ENCODE results near the gene EIF2S1. TPM values are rescaled to one million over a fixed set of nuclear protein-coding genes. Genes with fewer than 3 reads are reported as not detected.

EIF2S1 gene
- polyA plus RNA-seq, 2 of the 4 experiments (the other 2 are of a cell fraction), result 385 to 393 TPM

DNA sequence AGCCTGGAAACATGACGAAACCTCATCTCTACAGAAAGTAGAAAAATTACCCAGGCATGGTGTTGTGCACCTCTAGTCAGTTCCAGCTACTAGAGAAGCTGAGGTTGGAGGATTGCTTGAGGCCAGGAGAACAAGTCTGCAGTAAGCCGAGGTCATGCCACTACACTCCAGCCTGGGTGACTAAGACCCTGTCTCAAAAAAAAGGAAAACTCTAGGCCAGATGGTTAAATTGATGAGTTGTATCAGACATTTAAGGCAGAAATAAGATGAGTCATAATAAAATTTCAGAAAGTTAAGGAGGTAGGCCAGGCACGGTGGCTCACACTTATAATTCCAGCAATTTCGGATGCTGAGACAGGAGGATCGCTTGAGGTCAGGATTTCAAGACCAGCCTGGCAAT is 10.7 kb downstream of the EIF2S1 start:
- TF ChIP-seq JUNB (IDR thresholded peaks at IDR 0.05) (no peak), FOSL2 (IDR thresholded peaks at IDR 0.05) (no peak), FOSL2 (CRISPR knock-in tag; IDR thresholded peaks at IDR 0.05) (peak; percentile 58), TFCP2L1 (CRISPR knock-in tag; IDR thresholded peaks at IDR 0.05) (no peak), NPAS2 (CRISPR knock-in tag; IDR thresholded peaks at IDR 0.05; ENCODE audit: borderline replicate concordance) (no peak), FOXS1 (CRISPR knock-in tag; IDR thresholded peaks at IDR 0.05) (no peak), ZFP36 (IDR thresholded peaks at IDR 0.05; ENCODE audit: borderline replicate concordance, partially characterized antibody) (no peak)
- DNase-seq (ENCODE audit: low read depth in 1 of 2, low spot score in 1 of 2) (no peak), FAIRE-seq (no peak), ATAC-seq (peak in 1 of 2 experiments; percentile 41; a peak in 2 of 6 replicates)
- WGBS (ENCODE audit: missing lambda C conversion rate), result 94% methylated on average over 5 of the region's 5 CpGs
- Histone ChIP-seq H3K4me3 (no peak overlapping the region), H3K27ac (no peak overlapping the region), H3K4me1 (0 out of 3 replicates have a peak, but pooled peaks cover 5% of the 10 kb centered on the region), H3K9me3 (no peaks in the 10 kb centered on the region), H3K4me2 (no peak overlapping the region)
- ChIA-PET CTCF (no interaction called here), POLR2A (interaction anchor here (0.6 kb wide), 1 partner anchor 14 kb away, joined by 3 read pairs; no protein-coding TSS in a partner anchor)

DNA sequence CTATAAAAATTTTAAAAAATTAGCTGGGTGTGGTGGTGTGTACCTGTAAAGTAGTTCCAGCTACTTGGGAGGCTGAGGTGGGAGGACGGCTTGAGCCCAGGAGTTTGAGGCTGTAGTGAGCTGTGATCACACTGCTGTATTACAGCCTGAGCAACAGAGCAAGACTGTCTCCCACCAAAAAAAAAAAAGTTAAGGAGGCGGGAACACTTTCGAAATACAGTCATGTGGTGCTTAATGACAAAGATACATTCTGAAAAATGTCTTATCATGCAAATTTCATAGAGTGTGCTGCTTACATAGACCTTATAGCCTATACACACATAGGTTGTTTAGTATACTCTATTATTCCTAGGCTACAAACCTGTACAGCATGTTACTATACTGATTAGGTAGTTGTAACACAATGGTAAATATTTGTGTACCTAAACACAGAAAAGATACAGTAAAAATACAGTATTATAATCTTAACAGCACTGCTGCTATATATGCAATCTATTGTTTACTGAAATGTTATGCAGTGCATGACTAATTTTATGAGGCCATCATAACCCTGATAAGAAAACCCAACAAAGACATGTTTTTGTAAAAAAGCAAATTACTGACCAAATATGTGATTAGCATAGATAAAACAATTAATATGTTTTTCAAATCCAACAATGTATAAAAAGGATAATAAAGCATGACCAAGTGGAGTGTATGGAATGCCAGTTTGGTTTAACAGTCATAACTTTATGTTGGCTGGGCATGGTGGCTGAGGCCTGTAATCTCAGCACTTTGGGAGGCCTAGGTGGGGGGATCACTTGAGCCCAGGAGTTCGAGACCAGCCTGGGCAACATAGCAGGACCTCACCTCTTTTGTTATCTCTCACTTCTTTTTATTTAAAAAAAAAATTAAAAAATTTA is 11.4 kb downstream of the EIF2S1 start:
- TF ChIP-seq MAFK (IDR thresholded peaks at IDR 0.05; ENCODE audit: partially characterized antibody) (peak; percentile 23), RNF2 (IDR thresholded peaks at IDR 0.05; ENCODE audit: borderline replicate concordance, low read depth) (no peak)
- POLR2A ChIA-PET, result interaction anchor here (0.6 kb wide), 1 partner anchor 15 kb away, joined by 3 read pairs; no protein-coding TSS in a partner anchor
- FAIRE-seq, result no peak
- H3K4me3 ChIP-seq, result no peak overlapping the region
- 97% methylated on average over 4 of the region's 4 CpGs for WGBS (ENCODE audit: missing lambda C conversion rate)
- CTCF ChIA-PET, result no interaction called here
- H3K4me2 ChIP-seq, result no peak overlapping the region
- no peak for DNase-seq (ENCODE audit: low read depth in 1 of 2, low spot score in 1 of 2)
- no peaks in the 10 kb centered on the region for H3K9me3 ChIP-seq
- no peak overlapping the region for H3K27ac ChIP-seq
- ATAC-seq, result peak in 1 of 2 experiments; percentile 32; a peak in 3 of 6 replicates
- 0 out of 3 replicates have a peak, but pooled peaks cover 5% of the 10 kb centered on the region for H3K4me1 ChIP-seq

DNA sequence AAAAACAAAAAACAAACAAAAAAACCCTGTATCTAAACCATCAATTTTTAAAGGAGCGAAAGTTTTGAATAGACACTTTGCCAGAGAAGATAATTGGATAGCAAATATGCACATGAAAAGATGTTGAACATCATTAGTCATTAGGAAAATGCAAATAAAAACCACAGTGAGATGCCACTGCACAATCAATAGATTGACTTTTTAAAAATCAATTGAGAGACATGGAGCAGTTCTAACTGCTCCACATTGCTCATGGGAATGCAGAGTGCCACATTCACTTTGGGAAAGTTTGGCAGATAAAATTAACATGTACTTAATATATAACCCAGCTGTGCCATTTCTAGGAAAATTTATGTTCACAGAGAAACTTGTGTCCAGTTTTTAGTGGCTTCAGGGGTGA is 12.7 kb downstream of the EIF2S1 start:
- no peak for FAIRE-seq
- ATAC-seq, result no peak
- Histone ChIP-seq H3K4me3 (no peak overlapping the region), H3K4me2 (no peak overlapping the region), H3K27ac (no peak overlapping the region), H3K9me3 (no peaks in the 10 kb centered on the region), H3K4me1 (0 out of 3 replicates have a peak, but pooled peaks cover 5% of the 10 kb centered on the region)
- DNase-seq (ENCODE audit: low read depth in 1 of 2, low spot score in 1 of 2), result no peak
- ChIA-PET POLR2A (no interaction called here), CTCF (no interaction called here)
- TF ChIP-seq CBX8 (IDR thresholded peaks at IDR 0.05) (no peak), POLR2AphosphoS2 (conservative IDR thresholded peaks at IDR 0.05; ENCODE audit: low read length) (no peak), MAFK (IDR thresholded peaks at IDR 0.05; ENCODE audit: partially characterized antibody) (no peak)
- WGBS (ENCODE audit: missing lambda C conversion rate), result 91% methylated on average over 1 of the region's 1 CpG

DNA sequence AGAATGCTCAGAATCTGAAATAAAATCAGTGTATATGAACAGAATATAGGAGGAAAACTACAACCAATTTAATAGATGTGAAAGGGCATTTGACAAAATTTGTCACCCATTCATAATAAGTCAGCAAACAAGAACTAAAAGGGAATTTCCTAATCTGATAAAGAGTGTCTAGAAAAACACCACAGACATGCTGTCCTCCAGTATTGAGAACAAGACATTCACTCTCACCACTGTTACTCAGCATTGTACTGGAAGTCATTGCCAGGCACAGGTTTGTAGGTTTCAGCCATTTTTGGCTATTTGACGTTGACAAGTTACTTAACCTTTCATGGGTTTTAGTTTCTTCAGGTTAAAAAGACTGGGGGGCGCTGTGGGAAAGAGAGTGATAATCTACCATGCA is 13.2 kb downstream of the EIF2S1 start:
- no peak for FAIRE-seq
- DNase-seq (ENCODE audit: low read depth in 1 of 2, low spot score in 1 of 2), result no peak
- TF ChIP-seq CHD2 (IDR thresholded peaks at IDR 0.05; ENCODE audit: low read length, partially characterized antibody) (no peak), ZC3H11A (IDR thresholded peaks at IDR 0.05) (no peak), FOXS1 (CRISPR knock-in tag; IDR thresholded peaks at IDR 0.05) (no peak), MAZ (IDR thresholded peaks at IDR 0.05; ENCODE audit: borderline replicate concordance, low read depth, low read length) (no peak), SREBF2 (IDR thresholded peaks at IDR 0.05) (no peak)
- TF ChIP-seq, protein P1, sequence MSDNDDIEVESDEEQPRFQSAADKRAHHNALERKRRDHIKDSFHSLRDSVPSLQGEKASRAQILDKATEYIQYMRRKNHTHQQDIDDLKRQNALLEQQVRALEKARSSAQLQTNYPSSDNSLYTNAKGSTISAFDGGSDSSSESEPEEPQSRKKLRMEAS (IDR thresholded peaks at IDR 0.05), result no peak
- TF ChIP-seq, protein P2, sequence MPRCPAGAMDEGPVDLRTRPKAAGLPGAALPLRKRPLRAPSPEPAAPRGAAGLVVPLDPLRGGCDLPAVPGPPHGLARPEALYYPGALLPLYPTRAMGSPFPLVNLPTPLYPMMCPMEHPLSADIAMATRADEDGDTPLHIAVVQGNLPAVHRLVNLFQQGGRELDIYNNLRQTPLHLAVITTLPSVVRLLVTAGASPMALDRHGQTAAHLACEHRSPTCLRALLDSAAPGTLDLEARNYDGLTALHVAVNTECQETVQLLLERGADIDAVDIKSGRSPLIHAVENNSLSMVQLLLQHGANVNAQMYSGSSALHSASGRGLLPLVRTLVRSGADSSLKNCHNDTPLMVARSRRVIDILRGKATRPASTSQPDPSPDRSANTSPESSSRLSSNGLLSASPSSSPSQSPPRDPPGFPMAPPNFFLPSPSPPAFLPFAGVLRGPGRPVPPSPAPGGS (IDR thresholded peaks at IDR 0.05), result no peak
- H3K4me3 ChIP-seq, result no peak overlapping the region
- no peak for ATAC-seq
- CTCF ChIA-PET, result no interaction called here
- no peak overlapping the region for H3K27ac ChIP-seq
- 80% methylated on average over 2 of the region's 2 CpGs for WGBS (ENCODE audit: missing lambda C conversion rate)
- H3K9me3 ChIP-seq, result no peaks in the 10 kb centered on the region
- 0 out of 3 replicates have a peak, but pooled peaks cover 5% of the 10 kb centered on the region for H3K4me1 ChIP-seq
- H3K4me2 ChIP-seq, result no peak overlapping the region
- POLR2A ChIA-PET, result no interaction called here

Measured in A549 (cell line).